GM03348 (cell line): Measurements from ENCODE around the gene DMD.

Experiments used
- DNase-seq: peaks from one replicate; pipeline ENCODE4 v3.0.0; 2012; ENCODE audit warnings: low spot score

Gene DMD

GRCh38 chrX:31112226-31112999 is 2098.9 kb downstream of the DMD start:
- no peak for DNase-seq

- no peak for DNase-seq
Observed at GRCh38 chrX:31110657-31111056, 2100.7 kb downstream of the DMD start.

GRCh38 chrX:31099536-31100090 is 2111.7 kb downstream of the DMD start:
- no peak for DNase-seq

- DNase-seq, result no peak
Observed at GRCh38 chrX:31098079-31098478, 2113.3 kb downstream of the DMD start.

- no peak for DNase-seq
Observed at GRCh38 chrX:31093639-31093975, 2117.7 kb downstream of the DMD start.

GRCh38 chrX:31092970-31093638 is 2118.2 kb downstream of the DMD start:
- DNase-seq, result no peak

GRCh38 chrX:31092476-31092875 is 2118.9 kb downstream of the DMD start:
- DNase-seq, result no peak

- DNase-seq, result no peak
Observed at GRCh38 chrX:31091819-31092218, 2119.5 kb downstream of the DMD start.

- no peak for DNase-seq
Observed at GRCh38 chrX:31074522-31074921, 2136.8 kb downstream of the DMD start.

- DNase-seq, result no peak
Observed at GRCh38 chrX:31071725-31072124, 2139.6 kb downstream of the DMD start, which contains the start of gene FTHL17. FTHL17 (minus strand) TSS chrX:31072041; CDS start chrX:31071953, 88 bp downstream.

- no peak for DNase-seq
Observed at GRCh38 chrX:31071262-31071661, 2140.1 kb downstream of the DMD start.

- no peak for DNase-seq
Observed at GRCh38 chrX:31070057-31070468, 2141.3 kb downstream of the DMD start.
